ENCODE data around the gene PHF13.

DNA sequence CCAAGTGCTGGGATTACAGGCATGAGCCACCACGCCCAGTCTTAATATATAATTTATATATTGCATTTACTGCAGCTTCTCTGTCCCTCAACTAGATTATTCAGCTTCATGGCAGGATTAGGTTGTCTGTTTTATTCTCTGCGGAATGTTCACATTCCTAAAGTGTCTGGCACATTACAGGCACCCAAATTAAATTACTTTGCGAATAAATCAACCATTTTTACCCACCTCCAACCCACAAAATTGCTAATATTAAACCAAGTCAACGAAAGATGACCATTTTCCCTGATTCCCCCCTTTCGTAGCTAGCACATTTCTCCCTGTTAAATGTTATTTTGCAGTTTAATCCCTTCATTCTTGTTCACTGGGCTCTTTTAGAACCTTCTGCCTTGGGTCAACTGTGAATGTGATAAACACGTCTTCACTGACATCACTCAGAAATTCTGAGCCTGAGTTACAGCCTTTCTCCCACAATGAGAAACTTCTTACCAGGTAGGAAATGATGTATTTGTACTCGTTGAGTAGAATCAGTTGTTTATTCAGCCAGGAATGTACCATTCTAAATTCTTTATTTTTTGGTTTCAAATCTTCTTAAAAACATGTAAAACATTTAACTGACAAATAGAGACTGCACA is 47.0 kb downstream of the PHF13 start:
- TF ChIP-seq POLR2AphosphoS5 (IDR thresholded peaks at IDR 0.05) = no peak
- TF ChIP-seq, protein P1, sequence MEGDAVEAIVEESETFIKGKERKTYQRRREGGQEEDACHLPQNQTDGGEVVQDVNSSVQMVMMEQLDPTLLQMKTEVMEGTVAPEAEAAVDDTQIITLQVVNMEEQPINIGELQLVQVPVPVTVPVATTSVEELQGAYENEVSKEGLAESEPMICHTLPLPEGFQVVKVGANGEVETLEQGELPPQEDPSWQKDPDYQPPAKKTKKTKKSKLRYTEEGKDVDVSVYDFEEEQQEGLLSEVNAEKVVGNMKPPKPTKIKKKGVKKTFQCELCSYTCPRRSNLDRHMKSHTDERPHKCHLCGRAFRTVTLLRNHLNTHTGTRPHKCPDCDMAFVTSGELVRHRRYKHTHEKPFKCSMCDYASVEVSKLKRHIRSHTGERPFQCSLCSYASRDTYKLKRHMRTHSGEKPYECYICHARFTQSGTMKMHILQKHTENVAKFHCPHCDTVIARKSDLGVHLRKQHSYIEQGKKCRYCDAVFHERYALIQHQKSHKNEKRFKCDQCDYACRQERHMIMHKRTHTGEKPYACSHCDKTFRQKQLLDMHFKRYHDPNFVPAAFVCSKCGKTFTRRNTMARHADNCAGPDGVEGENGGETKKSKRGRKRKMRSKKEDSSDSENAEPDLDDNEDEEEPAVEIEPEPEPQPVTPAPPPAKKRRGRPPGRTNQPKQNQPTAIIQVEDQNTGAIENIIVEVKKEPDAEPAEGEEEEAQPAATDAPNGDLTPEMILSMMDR (IDR thresholded peaks at IDR 0.05) = no peak

Measured in breast epithelium (tissue), 3 donors.